ENCODE measurements around the gene PNKP.
A peak's percentile ranks its signal among the peaks of the same experiment; 100 is the strongest.

The PNKP gene

DNA sequence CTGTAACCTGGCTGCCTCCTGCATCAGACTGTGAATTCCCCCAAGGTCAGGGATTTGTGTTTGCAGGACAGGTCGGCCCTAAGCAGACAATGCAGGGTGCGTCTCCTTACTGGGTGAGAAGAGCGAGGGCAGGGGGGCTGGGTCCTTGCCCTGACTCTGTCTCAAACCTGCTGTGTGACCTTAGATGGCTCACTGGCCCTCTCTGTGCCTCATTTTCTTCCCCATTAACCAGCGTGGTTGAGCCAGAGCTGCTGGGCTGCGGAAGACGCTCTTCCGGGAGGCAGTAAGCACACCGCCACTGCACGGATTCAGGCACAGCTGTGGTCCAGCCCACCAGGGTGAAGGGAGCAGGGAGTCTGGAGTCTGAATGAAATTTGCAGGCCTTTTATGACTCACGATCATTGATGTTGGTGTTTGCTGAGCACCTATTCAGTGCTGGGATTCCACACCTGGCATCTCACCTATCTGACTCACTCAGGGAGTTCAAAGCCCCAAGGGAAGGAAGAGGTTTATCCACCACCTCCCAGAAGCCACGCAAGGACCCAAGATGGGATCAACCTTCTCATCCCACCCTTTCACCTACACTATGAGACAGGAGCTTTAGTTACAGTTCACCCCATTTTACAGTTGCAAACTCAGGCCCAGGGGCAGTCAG is 7.3 kb upstream of the PNKP start:
- no peak for FAIRE-seq

DNA sequence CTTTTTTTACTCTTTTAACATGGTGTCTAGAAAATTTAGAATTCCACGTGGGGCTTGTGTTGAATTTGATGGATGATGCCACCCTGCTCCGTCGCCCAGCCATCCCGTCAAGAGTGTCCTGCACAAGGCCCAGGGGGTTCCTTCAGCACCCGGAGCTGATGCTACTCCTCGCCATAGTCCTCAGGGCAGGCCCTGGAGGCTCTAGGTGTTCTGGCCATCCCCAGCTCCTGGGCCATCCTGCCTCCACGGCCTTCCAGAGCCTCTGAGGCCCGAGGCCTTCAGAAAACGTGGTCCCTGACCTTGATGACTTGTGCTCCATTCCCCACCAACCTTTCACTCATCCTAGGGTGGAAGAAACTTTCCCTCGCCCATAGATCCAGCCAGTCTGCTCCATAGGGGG is 6.5 kb upstream of the PNKP start:
- FAIRE-seq: no peak

DNA sequence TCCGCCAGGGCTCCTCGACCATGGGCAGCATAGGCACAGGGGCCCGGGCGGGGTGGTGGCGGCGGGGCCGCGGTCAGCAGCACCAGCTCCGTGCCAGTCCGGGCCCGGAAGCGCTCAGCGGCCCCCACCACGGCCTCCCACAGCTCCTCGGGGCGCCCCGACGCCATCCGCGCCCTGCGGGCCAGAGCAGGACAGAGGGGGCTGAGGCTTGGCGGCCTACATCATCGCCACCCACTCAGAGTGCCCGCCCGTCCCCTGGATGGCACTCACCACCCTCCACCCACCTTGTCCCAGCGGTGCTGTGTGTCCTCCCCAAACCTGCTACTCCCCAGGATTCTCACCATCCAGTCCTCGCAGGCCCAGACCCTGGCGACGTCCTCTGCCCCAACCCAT is 5.7 kb upstream of the PNKP start:
- FAIRE-seq: no peak

DNA sequence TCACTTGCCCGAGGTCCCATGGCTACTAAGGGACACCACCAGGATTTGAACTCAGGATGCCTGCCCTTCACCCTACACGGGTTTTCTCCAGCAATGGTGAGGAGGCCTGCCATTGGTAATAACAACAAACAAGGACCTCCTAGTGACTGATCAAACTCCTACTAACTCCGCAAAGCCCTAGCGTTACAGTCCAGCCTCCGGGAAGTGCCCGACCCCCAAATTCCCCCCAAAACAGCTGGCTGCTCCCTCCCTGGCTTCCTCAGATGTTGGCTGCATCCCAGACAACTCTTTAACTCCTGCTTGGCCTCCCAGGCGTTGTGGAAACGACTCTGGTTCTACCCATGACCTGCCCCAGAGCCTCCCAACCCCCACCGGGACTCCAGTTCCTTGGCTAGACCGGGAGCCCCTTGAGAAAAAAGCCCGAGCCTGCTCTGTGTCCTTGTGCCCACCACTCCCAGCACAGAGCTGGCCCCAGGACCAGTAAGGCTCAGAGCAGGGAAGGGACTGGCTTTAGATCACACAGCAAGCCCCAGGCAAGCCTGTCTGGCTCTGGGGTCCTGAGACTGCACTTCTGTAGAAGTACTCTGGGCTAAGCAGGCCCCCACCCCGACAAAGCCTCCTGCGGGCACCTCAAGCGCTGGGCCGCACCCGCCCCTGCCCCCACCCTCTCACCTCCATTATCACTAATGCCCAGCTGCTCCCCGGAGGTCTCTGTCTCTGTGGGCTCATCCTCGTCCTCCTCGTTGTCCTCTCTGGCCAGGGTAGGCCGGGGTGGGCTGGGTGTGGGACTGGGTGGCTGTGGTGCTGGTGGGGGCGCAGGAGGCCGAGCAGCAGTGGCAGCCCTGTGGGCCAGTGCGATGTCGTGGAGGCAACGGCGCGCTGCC is 5.1 kb upstream of the PNKP start:
- FAIRE-seq: no peak

DNA sequence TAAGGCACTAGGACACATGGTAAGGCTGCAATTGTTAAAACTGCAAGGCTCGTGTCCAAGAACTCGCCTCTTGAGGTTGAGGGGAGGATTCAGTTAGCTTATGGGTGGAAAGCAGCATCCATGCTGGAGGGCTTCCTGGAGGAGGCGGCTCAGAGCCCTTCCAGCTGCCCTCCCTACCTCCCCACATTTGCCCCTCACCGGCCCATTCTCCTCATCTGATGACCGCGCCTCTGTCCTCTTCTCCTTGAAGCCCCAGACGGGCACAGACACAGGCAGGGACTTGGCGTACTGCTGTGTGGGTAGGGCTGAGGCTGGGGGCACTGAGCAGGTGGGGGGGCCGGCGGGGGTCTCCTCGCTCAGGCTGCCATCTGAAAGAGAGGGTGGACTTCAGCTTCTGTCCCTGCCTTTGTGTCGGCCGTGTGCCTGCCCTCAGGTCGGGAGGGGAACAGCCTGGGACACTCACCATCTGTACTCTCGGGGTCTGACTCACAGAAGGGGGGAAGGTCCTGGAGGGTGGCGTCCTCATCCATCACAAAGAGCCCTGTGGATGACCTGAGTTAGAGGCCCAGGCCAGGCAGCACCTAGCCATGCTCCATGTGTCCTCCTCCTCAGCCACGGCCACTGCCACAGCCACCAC is 4.1 kb upstream of the PNKP start:
- no peak for FAIRE-seq

DNA sequence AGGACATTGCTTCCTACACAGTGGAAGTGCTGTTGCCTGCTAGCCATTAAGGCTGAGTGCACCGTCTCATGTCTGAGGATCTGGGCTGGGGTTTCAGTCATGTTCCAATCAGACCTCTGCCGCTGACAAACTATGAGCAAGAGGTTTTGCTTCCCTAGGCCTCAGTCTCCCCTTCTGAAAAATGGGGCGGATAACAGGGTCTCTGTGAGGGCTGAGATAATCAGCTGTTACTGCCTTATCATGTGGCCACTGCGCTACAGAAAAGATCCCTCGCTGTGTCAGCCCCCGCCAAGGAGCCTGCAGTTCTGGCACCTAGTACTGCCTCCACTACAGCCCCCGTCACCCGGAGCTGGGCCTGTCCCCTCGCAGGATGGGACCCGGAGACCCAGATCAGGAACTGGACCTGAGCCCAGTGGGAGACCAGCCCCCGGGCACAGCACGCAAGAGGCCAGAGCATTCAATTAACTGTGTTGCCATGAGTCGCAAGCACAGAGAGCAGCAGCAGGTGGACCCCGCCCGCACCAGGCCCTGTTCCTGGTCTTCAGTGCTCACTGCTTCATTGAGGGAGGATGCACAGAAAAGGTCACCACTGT is 3.0 kb upstream of the PNKP start:
- FAIRE-seq: no peak

DNA sequence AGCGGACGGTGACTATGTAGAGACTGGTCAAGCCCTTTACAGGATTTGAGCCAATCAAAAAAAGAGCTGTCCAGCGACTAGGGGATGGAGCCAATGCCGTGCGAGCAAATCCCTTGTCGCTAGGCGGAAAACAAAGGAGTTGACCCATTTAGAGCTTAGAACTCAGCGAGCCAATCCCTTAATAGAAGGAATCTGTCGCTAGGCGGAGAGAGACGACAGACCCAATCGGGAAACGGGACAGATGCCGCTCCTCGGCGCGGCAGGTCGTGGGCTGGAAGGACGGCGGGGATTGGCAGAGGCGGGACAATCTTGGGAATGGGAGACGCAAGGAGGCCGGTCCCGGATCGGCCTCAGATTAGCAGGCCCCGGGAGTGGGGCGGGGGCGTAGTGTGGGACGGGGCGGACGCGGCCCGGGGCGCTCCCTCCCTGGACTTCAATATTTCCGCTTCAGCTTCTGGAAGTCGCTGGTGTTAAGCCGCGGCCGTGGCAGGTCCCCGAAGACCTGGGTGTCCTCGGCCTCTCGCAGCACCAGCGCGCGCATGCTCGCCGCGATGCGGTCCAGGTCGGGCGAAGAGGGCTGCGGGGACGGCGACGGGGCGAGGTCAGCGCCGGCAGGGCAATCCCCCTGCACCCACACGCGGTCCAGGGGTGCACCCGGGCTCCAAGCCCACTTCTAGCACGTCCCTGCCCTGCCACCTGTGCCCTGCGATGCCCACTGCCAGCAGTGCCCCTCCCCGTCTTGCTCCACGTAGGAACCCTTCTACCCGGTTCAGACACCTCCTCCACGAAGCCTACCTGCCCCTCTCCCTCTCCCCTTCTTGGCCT is 2.3 kb upstream of the PNKP start:
- FAIRE-seq: peak; percentile 100

DNA sequence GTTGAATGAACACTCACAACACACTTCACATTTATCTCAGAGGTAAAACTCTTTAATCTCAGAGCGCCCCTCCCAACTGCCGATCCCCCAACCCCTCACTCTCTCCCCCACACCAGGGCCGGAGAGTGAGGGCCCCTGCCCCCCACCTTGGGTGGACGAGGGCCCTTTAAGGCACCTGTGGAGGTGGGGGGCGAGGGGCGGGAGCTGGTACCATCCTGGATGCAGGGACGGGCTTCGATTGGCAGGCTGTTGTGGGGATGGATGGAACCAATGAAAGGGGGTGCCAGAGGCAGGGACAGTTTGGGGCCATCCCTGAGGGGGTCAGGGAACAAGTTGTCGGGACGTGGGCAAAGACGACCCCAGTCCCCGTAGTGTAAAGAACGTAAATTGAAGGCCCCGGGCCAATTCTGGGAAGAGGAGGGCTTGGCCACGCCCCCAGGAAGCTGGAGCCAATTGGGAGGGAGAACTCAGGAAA is 1.7 kb upstream of the PNKP start:
- FAIRE-seq: no peak

DNA sequence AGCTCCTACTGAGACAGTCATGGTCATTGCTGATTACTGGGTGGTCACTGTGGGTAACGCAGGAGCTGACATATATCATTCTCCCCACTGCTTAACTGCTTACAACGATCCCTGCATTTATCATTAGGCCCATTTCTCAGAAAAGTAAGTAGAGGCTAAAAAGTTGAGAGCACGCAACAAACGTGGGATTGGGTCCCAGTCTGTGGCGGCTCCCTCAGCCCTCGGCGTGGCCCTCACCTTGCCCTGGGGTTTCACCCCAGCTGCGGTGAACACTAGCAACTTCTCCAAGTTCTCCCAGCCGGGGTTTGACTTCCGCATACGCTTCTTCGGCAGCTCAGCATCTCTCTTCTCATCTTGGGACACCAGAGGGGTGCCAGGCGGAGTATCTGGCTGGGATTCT is 2.5 kb downstream of the PNKP start:
- FAIRE-seq: no peak

DNA sequence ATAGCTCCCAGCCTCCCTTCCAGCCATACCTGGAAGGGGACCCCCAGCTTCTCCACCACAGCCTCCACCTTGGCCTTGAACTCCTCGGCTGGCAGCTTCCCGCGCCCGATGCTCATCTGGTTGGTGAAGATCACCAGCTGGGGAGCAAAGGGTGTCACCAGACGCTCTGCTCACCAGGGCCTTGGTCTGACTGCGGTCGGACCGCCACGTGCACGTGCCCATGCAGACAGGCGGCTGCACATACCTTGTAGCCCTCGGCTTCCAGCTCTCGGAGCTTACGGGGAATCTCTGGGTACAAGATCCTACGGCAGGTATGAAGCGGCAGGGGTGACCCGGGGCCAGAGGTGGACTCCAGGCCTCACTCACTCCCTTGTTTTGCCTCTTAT is 3.4 kb downstream of the PNKP start:
- FAIRE-seq: no peak

DNA sequence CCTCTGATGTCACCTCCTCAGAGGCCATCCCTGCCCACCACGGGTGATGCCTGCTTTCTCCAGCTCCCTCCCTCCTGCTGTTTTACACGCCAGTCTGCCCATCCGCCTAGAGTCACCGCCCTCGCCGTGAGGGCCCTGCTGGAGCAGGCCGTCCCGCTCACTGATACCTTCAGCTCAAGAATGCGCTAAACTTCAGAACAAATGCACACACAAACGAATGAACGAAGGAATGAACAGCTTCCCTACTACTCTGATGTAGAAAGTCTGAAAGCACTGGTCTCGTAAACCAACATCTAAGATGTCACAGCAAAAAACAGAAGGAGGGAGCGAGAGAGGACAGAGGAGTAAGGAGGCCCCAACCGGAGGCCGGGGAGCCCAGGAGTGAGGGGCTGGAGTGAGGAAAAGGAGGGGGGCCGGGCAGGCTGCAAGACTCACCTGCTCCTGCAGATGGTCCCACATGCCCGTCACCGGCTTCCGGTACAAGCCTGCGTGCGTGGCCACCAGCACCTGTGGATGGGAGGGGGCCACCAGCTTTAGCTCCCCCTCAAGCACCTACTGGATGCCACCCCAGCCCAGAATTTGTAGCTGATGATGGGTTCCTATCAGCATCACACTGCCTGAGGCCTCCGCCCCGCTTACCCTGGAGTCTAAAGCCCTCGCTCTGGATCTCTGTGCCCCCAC is 4.0 kb downstream of the PNKP start:
- no peak for FAIRE-seq

DNA sequence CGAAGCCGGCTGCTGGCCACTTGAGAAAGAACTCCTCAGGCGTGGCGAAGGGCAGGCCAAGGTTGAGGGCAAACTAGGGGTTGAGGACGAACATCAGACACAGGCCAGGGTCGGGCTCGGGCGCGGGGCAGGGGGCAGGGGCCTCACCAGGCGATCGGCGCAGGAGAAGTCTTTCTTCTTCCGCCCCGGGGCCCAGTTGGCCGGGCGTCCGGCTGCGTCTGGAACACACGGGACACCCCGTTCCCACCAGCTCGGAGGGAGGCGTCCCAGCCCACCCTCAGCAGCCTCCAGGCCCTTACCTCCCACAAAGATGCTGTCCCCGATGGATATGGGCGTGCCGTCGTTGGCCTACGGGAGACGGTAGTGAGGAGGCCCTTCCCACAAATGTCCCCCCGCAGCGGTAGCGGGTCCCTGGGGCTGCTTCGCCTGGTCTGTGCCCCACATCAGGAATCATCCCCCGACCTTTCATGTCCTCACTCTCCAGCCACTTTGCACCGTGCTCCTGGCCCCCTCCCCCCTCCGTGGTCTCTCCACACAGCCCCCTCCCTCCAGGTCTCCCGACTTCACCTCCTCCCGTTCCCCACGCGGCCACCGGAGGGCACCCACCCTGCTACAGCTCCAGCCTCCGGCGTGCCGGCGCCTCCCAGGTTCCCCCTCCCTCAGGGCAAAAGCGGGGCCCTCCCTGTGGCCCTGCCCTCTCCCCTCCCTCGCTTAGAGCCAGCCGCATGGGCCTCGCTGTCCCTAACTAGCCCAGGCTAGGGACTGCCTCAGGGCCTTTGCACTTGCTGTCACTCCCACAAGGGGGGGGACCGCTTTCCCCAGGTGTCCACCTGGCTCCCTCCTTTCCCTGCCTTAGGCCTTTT is 4.8 kb downstream of the PNKP start:
- no peak for FAIRE-seq

DNA sequence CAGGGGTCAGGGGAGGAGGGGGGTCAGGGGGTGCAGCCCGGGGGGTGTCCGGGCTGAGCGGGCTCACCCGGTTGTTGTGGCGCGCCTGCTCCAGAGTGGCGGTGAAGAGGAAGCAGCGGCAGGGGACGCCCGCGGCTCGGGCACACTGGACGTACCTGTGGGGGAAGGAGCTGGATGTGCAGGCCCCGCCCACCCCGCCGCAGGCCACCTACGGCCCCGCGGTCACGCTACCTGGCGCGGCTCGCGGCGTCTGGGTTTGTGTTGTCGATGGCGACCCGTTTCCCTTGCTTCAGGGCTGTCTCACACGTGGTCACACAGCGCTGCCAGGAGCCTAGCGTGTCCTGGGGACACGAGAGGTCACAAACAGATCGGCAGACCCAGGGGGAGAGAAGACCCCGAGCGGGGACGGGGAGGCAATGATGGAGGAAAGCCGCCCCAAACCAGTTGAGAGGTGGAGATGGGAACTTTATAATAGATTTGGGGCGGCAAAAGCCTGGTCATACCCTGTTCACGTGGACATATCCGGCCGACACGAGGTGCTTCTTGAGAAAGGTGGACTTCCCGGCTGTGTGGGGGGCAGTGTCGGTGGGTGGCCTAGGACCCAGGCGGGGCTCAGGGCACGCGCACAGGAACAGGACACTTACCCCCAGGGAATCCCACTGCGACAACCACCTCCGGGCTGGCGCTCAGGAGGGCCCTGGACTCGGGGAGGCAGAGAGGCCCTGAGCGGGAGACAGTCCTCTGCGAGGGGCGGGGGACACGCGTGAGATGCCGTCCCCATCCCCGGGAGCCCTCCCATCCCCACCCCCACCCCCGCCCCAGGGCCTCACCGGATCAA is 5.6 kb downstream of the PNKP start:
- FAIRE-seq: no peak

DNA sequence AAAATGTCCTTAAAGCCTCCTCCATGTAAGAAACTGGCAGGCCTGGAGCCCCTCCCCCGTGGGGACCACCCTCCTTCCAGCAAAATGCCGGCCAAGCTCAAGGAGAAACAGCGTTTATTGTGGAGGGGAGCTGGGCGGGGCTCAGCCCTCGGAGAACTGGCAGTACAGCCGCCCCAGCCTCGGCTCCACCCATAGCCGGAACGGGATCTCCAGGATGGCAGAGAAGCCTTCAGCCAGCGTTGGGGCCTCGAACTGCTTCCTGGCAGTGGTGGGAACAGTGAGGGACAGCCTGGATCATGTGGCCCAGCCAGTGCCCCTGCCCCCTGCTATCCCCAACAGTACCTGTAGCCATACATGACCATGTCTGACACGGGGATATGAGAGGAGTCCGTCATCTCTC is 6.3 kb downstream of the PNKP start:
- FAIRE-seq: no peak

DNA sequence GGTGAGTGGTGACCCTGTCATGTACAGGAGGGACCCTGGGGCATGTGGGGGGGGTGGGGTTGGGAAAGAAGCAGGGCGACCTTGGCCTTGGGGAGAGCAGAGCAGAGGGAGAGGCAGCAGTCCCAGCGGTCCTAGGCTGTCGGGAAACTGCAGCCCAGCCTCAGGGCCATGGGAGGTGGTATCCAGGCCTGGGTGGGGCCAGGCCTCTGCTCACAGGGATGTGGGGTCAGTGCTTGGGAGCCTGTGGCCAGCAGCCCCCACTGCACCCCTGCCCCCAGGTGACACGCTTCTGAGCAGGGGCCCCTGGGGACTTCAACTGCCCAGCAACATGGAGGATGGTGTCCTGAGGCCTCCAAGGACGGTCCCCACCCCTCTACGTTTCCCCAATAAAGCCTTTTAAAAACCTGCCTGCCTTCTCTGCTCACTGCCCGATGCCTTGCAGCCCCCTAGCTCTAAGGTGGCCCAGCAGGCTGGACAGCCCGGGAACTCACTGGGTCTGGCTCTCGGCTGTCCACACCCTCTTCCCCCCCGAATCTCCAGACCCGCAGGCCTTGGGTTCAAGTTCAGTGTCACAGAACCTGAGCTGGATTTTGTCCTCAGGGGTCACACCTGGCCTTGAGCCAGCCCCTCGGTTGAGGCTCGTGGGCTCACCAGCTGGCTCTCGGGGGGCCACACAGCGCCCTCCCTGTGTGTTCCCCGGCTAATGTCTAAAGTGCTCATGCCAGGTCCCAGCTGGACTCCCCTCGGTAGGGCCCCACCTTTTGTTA is 6.9 kb downstream of the PNKP start:
- FAIRE-seq: no peak

DNA sequence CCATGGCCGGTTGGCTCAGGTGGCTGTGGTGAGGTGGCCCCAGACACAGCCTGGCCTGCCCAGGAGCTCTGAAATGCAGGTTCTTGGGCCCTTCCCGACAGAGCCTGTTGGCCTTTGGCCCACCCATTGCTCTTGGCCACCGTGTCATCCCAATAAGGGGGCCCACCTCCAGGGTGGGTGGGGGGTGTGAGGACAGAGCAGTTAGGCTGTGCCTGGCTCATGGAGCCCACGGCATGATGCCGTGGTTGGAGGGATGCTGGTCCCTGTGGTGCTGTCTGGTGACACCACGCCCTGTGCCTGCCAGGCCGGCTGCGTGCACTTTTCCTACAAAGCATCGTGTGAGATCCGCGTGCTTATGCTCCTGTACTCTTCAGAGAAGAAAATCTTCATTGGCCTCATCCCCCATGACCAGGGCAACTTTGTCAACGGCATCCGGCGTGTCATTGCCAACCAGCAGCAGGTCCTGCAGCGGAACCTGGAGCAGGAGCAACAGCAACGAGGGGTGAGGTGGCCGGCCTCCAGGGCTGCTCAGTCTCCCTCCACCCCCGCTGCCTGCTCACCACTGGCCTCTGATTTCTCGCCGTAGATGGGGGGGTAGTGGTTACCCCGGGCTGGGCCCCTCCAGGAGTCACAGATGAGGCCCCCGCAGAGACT is 7.6 kb downstream of the PNKP start:
- no peak for FAIRE-seq

DNA sequence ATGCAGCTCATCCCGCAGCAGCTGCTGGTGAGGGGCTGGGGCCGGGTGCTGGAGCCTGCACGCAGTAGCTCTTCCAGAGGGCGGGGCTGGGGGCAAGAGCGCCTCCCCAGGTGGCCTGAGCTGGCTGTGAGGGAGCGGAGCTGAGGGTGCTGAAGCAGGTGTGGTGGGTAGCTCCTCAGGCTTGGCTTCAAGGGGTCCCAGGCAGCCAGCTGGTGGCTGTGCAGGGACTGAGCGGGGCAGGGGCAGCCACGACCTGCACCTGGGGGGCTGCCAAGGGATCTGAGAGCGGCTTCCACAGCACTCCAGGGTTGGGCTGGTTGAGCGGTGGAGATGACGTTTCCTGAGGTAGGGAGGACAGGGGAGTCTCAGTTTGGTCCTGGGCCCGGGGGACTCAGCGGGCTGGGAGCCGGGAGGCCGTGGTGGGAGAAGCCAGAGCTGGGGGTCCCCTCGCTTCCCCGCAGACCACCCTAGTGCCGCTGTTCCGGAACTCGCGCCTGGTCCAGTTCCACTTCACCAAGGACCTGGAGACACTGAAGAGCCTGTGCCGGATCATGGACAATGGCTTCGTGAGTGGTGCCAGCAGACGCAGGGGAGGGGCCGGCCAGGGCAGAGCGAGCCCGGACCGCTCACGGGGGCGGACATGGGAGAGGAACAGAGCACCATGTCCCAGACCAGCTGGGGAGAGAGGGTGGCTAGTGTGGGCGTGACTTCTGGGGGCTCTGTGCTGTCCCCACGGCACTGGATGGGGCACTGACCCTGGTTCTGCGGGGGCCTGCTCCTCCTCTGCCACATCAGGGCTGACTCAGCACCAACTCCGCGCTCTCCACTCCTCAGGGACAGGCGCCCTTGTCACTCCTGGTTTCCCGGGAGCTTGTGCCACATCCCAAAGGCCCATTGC is 9.0 kb downstream of the PNKP start:
- FAIRE-seq: no peak

DNA sequence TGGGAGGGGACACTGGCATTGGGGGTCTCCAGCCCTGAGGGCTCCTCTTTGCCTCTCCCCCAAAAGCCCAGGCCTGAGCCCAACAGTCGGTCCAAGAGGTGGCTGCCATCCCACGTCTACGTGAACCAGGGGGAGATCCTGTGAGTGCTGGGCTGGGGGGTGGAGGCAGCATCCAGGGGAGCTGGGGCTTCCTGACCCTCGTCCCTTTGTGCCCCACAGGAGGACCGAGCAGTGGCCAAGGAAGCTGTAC is 9.6 kb downstream of the PNKP start:
- FAIRE-seq: no peak

All from endometrium (tissue), 2 donors.